Measurements from ENCODE around the gene NMNAT2. TPM values are rescaled to one million over a fixed set of nuclear protein-coding genes. Genes with fewer than 3 reads are reported as not detected.

Gene NMNAT2
- polyA plus RNA-seq, 1 experiment = 2.1 TPM

GRCh38 chr1:183281039-183281438 is 137.1 kb downstream of the NMNAT2 start:
- no peak for DNase-seq (ENCODE audit: low read depth)
- CTCF ChIA-PET = interaction anchor here (0.6 to 5.2 kb wide), 25 partner anchors 9 to 325 kb away, joined by 3 to 36 read pairs (median 5); no protein-coding TSS in a partner anchor

DNA sequence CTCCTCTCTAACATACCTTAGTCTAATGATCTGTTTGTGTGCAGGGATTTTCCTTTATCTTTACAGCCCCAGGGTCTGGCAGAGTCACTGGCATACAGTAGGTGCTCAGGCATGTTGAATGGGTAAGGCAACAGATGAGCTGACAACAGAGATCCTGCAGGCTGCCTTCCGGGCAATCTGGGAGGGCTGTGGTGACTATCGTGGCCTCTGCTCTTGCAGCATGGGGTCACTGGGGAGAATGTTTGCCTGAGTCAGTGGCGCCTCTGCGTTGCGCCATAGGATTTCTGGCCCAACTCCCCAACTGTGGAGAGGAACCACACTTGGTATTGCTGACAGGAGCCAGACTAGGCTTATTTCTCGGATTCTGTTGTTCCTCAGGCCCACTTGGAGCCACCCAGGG is 138.3 kb downstream of the NMNAT2 start:
- H3K27me3 ChIP-seq (ENCODE audit: control insufficient read depth, insufficient read depth, low read length) = no peaks in the 10 kb centered on the region
- no peaks in the 10 kb centered on the region for H3K36me3 ChIP-seq (ENCODE audit: control insufficient read depth, insufficient read depth, low read length)
- no peak overlapping the region for H3K4me3 ChIP-seq (ENCODE audit: low read depth, low read length)
- TF ChIP-seq CTCF (IDR thresholded peaks at IDR 0.05; ENCODE audit: insufficient read depth, low read depth, low read length) = no peak
- ChIA-PET CTCF (interaction anchor here (0.6 to 5.2 kb wide), 10 partner anchors 39 to 404 kb away, joined by 3 to 36 read pairs (median 4); no protein-coding TSS in a partner anchor), POLR2A (no interaction called here)
- no peak for DNase-seq (ENCODE audit: low read depth)

More at GRCh38 chr1:183281039-183281438, 137.1 kb downstream of the NMNAT2 start:
- Histone ChIP-seq H3K36me3 (ENCODE audit: control insufficient read depth, insufficient read depth, low read length) (no peaks in the 10 kb centered on the region), H3K4me3 (ENCODE audit: low read depth, low read length) (no peak overlapping the region), H3K27me3 (ENCODE audit: control insufficient read depth, insufficient read depth, low read length) (no peaks in the 10 kb centered on the region)
- POLR2A ChIA-PET = interaction anchor here (0.6 kb wide), 3 partner anchors 9 to 192 kb away, joined by 3 to 5 read pairs (median 4); no protein-coding TSS in a partner anchor
- TF ChIP-seq CTCF (IDR thresholded peaks at IDR 0.05; ENCODE audit: insufficient read depth, low read depth, low read length) = no peak

DNA sequence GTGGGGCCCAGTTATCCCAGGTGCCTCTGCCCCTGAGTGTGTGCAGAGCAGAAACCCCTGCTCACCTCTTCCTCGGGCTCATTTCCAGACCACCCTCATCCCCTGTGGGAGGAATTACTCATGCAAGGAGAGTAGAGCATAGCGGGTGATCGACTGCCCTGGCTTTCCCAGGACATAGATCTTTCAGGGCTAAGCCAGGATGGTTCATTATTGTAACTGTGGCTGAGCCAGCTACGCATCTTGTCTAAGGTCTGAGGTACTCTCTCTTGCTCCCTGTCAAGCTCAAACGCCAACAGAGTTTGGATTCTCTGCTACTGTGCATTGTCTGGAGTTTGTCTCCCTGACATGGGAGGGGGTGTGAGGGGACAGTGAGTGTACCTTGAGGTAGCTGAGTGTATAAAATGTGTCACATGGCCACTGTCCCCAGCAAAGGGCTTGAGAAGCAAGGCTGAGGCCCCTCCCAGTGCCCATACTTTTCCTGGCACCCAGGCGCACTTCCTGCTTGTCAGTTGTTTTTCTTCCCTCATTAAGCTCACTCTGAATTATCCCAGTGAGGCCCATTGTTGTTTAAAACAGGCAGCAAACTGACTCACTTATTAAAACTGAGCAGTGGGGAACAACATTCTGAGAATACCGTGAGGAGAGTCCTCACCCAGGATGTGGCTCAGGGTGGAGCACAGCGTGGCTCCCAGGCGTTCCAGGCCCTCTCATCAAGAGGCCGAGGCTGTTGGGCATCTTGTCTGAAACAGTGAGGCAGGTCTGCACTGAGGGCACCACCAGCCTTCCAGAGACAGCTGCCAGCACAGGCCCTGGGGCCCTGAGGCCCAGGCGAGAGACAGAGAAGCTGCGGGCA is 139.2 kb downstream of the NMNAT2 start:
- no peaks in the 10 kb centered on the region for H3K36me3 ChIP-seq (ENCODE audit: control insufficient read depth, insufficient read depth, low read length)
- ChIA-PET CTCF (interaction anchor here (0.7 to 5.2 kb wide), 8 partner anchors 38 to 316 kb away, joined by 3 to 36 read pairs (median 3); no protein-coding TSS in a partner anchor), POLR2A (interaction anchor here (0.6 kb wide), 1 partner anchor 316 kb away, joined by 5 read pairs; no protein-coding TSS in a partner anchor)
- no peaks in the 10 kb centered on the region for H3K27me3 ChIP-seq (ENCODE audit: control insufficient read depth, insufficient read depth, low read length)
- H3K4me3 ChIP-seq (ENCODE audit: low read depth, low read length) = no peak overlapping the region
- DNase-seq (ENCODE audit: low read depth) = peak; percentile 80
- no peak for TF ChIP-seq CTCF (IDR thresholded peaks at IDR 0.05; ENCODE audit: insufficient read depth, low read depth, low read length)

DNA sequence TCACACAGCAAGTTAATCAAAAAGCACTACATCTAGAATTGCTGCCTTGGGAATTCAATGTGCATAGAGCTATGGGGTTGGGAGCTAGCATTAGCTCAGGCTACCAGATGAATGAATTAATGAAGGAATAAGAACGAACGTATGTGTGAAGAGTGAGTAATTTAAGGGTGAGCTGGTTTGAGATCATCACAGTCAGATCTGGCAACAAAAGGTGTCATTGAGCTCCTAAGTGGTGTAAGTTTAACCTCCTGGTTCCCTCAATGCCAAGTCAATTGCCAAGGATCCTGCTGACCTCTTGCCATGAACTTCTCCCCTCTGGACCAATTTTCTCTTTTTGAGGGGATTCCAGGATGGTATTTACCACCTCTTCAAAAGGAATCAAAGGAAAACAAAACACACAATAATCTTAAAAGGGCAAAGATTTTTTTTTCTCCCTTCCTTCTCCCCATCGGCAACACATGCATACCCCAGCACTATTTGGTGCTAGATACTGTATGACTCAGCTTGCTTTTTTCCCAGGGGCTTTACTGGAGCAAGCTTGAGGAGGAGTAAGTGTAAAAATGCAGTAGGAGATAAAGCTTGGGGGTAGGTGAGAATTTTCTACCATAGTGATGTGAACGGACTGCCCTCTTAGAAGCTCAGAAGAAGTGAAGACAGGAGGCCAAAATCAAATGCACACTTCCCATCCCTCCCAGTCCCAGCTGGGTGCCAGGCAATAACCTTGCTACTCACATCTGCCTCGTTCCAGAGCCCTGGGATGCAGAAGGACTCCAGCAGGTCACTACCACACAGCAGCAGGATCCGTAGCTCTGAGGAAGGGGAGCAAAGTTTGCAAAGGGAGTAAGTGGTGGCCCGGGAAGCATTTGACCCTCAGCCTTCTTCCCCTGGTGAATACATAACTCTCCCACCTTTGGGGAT is 140.1 kb downstream of the NMNAT2 start:
- Histone ChIP-seq H3K36me3 (ENCODE audit: control insufficient read depth, insufficient read depth, low read length) (no peaks in the 10 kb centered on the region), H3K27me3 (ENCODE audit: control insufficient read depth, insufficient read depth, low read length) (no peaks in the 10 kb centered on the region), H3K4me3 (ENCODE audit: low read depth, low read length) (no peak overlapping the region)
- no peak for TF ChIP-seq CTCF (IDR thresholded peaks at IDR 0.05; ENCODE audit: insufficient read depth, low read depth, low read length)
- ChIA-PET CTCF (interaction anchor here (0.9 to 5.2 kb wide), 8 partner anchors 10 to 315 kb away, joined by 3 to 36 read pairs (median 4); no protein-coding TSS in a partner anchor), POLR2A (interaction anchor here (0.6 kb wide), 1 partner anchor 315 kb away, joined by 5 read pairs; no protein-coding TSS in a partner anchor)
- DNase-seq (ENCODE audit: low read depth) = no peak
